OCI-LY3 (cell line): ENCODE measurements around the gene ZER1.

Source experiments
- H2AFZ ChIP-seq: fragments of 200-600, 300-600 bp; shearing (Covaris generic); 2 replicates; pipeline ENCODE4 v1.6.0; 2014; ENCODE audit warnings: antibody characterized with exemption, low read depth, low read length
- H3K27ac ChIP-seq: fragments of 200-600, 300-600 bp; sonication (generic); 2 replicates; pipeline ENCODE4 v1.5.1; 2014; ENCODE audit warnings: mild to moderate bottlenecking, low read length, moderate library complexity, mixed read lengths
- H3K27me3 ChIP-seq: fragments of 200-600, 300-600 bp; sonication (generic); 2 replicates; pipeline ENCODE4 v1.6.1; 2014; ENCODE audit warnings: low read depth, low read length, mixed read lengths
- H3K36me3 ChIP-seq: fragments of 200-600, 300-600 bp; sonication (generic); replicated peaks from 2 replicates; pipeline ENCODE3; 2014; ENCODE audit warnings: low read depth, low read length, mixed read lengths
- H3K4me1 ChIP-seq: fragments of 300-600, 200-600 bp; sonication (generic); 2 replicates; pipeline ENCODE4 v1.6.1; 2014; ENCODE audit warnings: low read length, mixed read lengths
- H3K4me2 ChIP-seq: fragments of 200-600, 300-600 bp; sonication (generic); 2 replicates; pipeline ENCODE4 v1.6.1; 2014; ENCODE audit warnings: low read length, mixed read lengths
- H3K4me3 ChIP-seq: fragments of 300-600, 200-600 bp; sonication (generic); 2 replicates; pipeline ENCODE4 v1.5.1; 2014; ENCODE audit warnings: antibody characterized with exemption, mild to moderate bottlenecking, low read length, moderate library complexity
- H3K79me2 ChIP-seq: fragments of 300-600, 200-600 bp; shearing (Covaris generic); 2 replicates; pipeline ENCODE4 v1.6.1; 2014; ENCODE audit warnings: mild to moderate bottlenecking, low read length, mixed read lengths
- H3K9ac ChIP-seq: fragments of 300-600, 200-600 bp; shearing (Covaris generic); 2 replicates; pipeline ENCODE4 v1.6.0; 2014; ENCODE audit warnings: mild to moderate bottlenecking, low read length, moderate library complexity
- H3K9me3 ChIP-seq: fragments of 200-600, 300-600 bp; shearing (Covaris generic); 2 replicates; pipeline ENCODE4 v1.6.1; 2014; ENCODE audit warnings: low read length, mixed read lengths; ENCODE audit not compliant: insufficient read depth
- H4K20me1 ChIP-seq: fragments of 200-600, 300-600 bp; sonication (generic); 2 replicates; pipeline ENCODE4 v1.6.1; 2016; ENCODE audit warnings: low read length, mixed read lengths; ENCODE audit not compliant: insufficient read depth
- EZH2phosphoT487 ChIP-seq: fragments of 200-600 bp; shearing (Covaris generic); IDR thresholded peaks from 2 replicates; pipeline ENCODE4 v1.6.1; 2018; ENCODE audit warnings: antibody characterized with exemption, mixed run types, low read depth
- TF ChIP-seq, protein P1 (sequence below): fragments of 200-600, 300-600 bp; sonication (generic); IDR thresholded peaks from 2 replicates; pipeline ENCODE4 v1.5.1; 2014; ENCODE audit warnings: antibody characterized with exemption, low read length, low read depth

ZER1 gene

DNA sequence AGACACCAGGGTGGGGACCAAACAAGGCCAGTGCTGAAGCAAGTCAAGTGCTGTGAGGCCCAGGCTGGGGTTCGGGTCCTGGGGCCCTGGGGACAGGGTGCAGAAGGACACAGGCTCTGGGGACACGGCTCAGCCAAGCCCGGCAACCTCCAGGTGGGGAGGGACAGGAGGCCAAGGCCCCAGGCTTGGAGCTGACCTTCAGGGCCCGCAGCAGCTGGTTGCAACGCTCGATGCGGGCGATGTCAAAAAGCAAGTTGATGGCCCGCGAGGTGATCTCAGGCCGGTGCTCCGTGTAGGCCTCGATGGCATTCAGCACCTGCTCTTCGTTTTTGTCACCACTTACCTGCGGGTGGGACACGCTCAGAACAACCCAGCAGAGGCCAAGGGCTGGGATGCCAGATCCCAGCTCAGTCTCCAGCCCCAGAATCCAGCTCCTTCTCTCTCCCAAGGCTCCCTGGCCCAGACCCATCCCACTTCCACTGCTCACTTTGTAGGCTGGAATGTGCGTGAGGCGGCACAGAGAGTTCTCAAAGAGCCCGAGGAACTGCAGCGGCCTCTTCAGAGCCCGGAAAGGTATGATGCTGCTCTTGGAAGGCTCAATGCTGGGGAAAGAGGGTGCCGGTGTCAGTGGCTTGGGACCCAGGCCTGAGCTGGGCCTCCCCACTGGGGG, 20.7 kb downstream of the ZER1 start:
- Histone ChIP-seq H3K4me1 (no peaks in the 10 kb centered on the region), H3K4me2 (no peak overlapping the region), H3K4me3 (no peak overlapping the region), H3K79me2 (no peaks in the 10 kb centered on the region), H3K27me3 (no peaks in the 10 kb centered on the region), H3K36me3 (no peaks in the 10 kb centered on the region), H3K9me3 (no peaks in the 10 kb centered on the region), H4K20me1 (no peaks in the 10 kb centered on the region), H3K27ac (no peak overlapping the region), H2AFZ (no peak overlapping the region), H3K9ac (no peak overlapping the region)
- no peak for TF ChIP-seq EZH2phosphoT487
- TF ChIP-seq, protein P1, sequence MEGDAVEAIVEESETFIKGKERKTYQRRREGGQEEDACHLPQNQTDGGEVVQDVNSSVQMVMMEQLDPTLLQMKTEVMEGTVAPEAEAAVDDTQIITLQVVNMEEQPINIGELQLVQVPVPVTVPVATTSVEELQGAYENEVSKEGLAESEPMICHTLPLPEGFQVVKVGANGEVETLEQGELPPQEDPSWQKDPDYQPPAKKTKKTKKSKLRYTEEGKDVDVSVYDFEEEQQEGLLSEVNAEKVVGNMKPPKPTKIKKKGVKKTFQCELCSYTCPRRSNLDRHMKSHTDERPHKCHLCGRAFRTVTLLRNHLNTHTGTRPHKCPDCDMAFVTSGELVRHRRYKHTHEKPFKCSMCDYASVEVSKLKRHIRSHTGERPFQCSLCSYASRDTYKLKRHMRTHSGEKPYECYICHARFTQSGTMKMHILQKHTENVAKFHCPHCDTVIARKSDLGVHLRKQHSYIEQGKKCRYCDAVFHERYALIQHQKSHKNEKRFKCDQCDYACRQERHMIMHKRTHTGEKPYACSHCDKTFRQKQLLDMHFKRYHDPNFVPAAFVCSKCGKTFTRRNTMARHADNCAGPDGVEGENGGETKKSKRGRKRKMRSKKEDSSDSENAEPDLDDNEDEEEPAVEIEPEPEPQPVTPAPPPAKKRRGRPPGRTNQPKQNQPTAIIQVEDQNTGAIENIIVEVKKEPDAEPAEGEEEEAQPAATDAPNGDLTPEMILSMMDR = no peak

DNA sequence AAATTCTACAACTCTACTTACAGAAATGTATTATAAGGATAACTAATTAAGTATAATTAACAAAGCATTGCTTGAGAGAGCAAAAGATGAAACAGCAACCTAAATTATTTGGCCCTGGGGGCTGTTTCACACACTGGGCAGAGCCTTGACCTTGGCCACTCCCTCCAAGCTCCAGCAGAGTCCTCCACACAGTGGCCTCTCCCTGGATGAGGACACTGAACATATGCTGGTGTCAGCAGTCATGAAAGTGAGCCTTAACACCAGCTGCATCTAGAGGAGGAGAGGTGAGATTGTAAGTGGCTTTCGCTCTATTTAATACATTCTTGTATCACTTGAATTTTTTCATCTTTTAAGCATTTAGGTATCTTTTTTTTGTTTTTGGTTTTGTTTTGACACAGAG, 24.5 kb downstream of the ZER1 start:
- TF ChIP-seq EZH2phosphoT487 = no peak
- TF ChIP-seq, protein P1 = no peak
- Histone ChIP-seq H3K4me2 (no peak overlapping the region), H3K4me3 (no peak overlapping the region), H3K36me3 (no peaks in the 10 kb centered on the region), H3K9me3 (no peaks in the 10 kb centered on the region), H3K9ac (no peak overlapping the region), H3K27me3 (no peaks in the 10 kb centered on the region), H2AFZ (no peak overlapping the region), H3K79me2 (no peaks in the 10 kb centered on the region), H3K4me1 (no peaks in the 10 kb centered on the region), H4K20me1 (no peaks in the 10 kb centered on the region), H3K27ac (no peak overlapping the region)

DNA sequence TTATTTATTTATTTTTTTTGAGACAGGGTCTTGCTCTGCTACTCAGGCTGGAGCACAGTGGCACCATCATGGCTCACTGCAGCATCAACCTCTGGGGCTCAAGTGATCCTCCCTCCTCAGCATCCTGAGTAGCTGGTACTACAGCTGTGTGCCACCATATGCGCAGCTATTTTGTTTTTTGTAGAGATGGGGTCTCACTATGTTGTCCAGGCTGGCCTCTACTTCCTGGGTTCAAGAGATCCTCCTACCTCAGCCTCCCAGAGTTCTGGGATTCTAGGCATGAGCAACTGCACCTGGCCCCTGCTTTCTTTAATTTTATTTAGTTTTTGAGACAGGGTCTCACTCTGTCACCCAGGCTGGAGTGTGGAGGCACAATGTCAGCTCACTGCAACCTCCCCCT, 28.3 kb downstream of the ZER1 start:
- Histone ChIP-seq H3K27me3 (no peaks in the 10 kb centered on the region), H3K4me1 (no peaks in the 10 kb centered on the region), H3K9me3 (no peaks in the 10 kb centered on the region), H3K36me3 (no peaks in the 10 kb centered on the region), H3K9ac (no peak overlapping the region), H4K20me1 (no peaks in the 10 kb centered on the region), H2AFZ (no peak overlapping the region), H3K27ac (no peak overlapping the region), H3K4me3 (no peak overlapping the region), H3K79me2 (no peaks in the 10 kb centered on the region), H3K4me2 (no peak overlapping the region)
- TF ChIP-seq, protein P1 = no peak
- TF ChIP-seq EZH2phosphoT487 = no peak

DNA sequence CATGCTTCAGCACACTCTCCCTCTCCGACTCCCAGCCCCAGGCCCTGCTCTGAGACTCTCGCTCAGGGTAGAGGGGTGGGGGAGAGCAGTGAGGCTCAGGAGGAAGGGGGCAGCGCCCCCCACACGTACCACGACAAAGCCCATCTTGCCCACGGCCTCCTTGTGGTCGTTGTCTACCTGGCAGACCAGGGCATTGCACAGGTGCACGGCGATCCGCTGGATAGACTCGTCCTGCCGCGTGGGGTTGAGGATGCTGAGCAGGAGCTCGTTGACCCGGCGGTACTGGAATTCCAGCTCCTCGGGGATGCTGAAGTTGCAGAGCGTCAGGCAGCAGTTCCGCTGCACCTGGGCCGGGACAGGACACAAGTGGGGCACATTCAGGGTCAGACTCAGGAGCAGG, 29.3 kb downstream of the ZER1 start:
- no peaks in the 10 kb centered on the region for H3K9me3 ChIP-seq
- H3K79me2 ChIP-seq = no peaks in the 10 kb centered on the region
- H3K27me3 ChIP-seq = no peaks in the 10 kb centered on the region
- no peaks in the 10 kb centered on the region for H4K20me1 ChIP-seq
- no peak overlapping the region for H3K9ac ChIP-seq
- no peak overlapping the region for H3K4me3 ChIP-seq
- no peaks in the 10 kb centered on the region for H3K4me1 ChIP-seq
- TF ChIP-seq, protein P1 = no peak
- no peak for TF ChIP-seq EZH2phosphoT487
- H3K27ac ChIP-seq = no peak overlapping the region
- H3K36me3 ChIP-seq = no peaks in the 10 kb centered on the region
- H2AFZ ChIP-seq = no peak overlapping the region
- no peak overlapping the region for H3K4me2 ChIP-seq
